ENCODE results near the gene C1orf174. TPM values are rescaled to one million over a fixed set of nuclear protein-coding genes. Genes with fewer than 3 reads are reported as not detected.

Gene C1orf174
- total RNA-seq, 2 experiments from 2014 or later = 29.4 to 31.1 TPM

GRCh38 chr1:3891329-3891865 lies 8.7 kb downstream of the C1orf174 start:
- no peak for DNase-seq
- no peaks in the 10 kb centered on the region for H3K27me3 Mint-ChIP-seq
- H3K36me3 Mint-ChIP-seq (ENCODE audit: low read depth) = peaks cover 31% of the 10 kb centered on the region
- CTCF ChIA-PET = interaction anchor here (1.3 kb wide), 1 partner anchor 10 kb away, joined by 3 read pairs; no protein-coding TSS in a partner anchor
- H3K4me3 Mint-ChIP-seq = no peak overlapping the region
- POLR2A ChIA-PET = no interaction called here
- H3K4me1 Mint-ChIP-seq = peaks cover 27% of the 10 kb centered on the region
- H3K27ac Mint-ChIP-seq = peak overlapping the region; percentile 41
- H3K9me3 Mint-ChIP-seq = no peaks in the 10 kb centered on the region

GRCh38 chr1:3890389-3891328 lies 9.4 kb downstream of the C1orf174 start:
- DNase-seq = peak; percentile 31
- H3K4me1 Mint-ChIP-seq = peaks cover 24% of the 10 kb centered on the region
- H3K27ac Mint-ChIP-seq = peak overlapping the region; percentile 73
- peaks cover 29% of the 10 kb centered on the region for H3K36me3 Mint-ChIP-seq (ENCODE audit: low read depth)
- no peaks in the 10 kb centered on the region for H3K9me3 Mint-ChIP-seq
- CTCF ChIA-PET = interaction anchor here (1.3 kb wide), 1 partner anchor 9 kb away, joined by 3 read pairs; no protein-coding TSS in a partner anchor
- H3K27me3 Mint-ChIP-seq = no peaks in the 10 kb centered on the region
- H3K4me3 Mint-ChIP-seq = peak overlapping the region; percentile 38
- POLR2A ChIA-PET = no interaction called here

- Mint-ChIP-seq H3K4me3 (peak overlapping the region; percentile 9), H3K27me3 (no peaks in the 10 kb centered on the region), H3K4me1 (peaks cover 24% of the 10 kb centered on the region), H3K27ac (peak overlapping the region; percentile 55), H3K36me3 (ENCODE audit: low read depth) (peaks cover 30% of the 10 kb centered on the region), H3K9me3 (no peaks in the 10 kb centered on the region)
- DNase-seq = no peak
- CTCF ChIA-PET = no interaction called here
- POLR2A ChIA-PET = no interaction called here
These were observed 10.1 kb downstream of the C1orf174 start for GRCh38 chr1:3889936-3890335.

GRCh38 chr1:3888301-3888700 lies 11.8 kb downstream of the C1orf174 start:
- CTCF ChIA-PET = no interaction called here
- Mint-ChIP-seq H3K27me3 (no peaks in the 10 kb centered on the region), H3K9me3 (no peaks in the 10 kb centered on the region), H3K36me3 (ENCODE audit: low read depth) (peaks cover 37% of the 10 kb centered on the region), H3K4me3 (no peak overlapping the region), H3K4me1 (peaks cover 26% of the 10 kb centered on the region), H3K27ac (no peak overlapping the region)
- no peak for DNase-seq
- POLR2A ChIA-PET = no interaction called here

GRCh38 chr1:3886691-3887090 lies 13.4 kb downstream of the C1orf174 start:
- Mint-ChIP-seq H3K27ac (no peak overlapping the region), H3K9me3 (no peaks in the 10 kb centered on the region), H3K36me3 (ENCODE audit: low read depth) (peaks cover 37% of the 10 kb centered on the region), H3K4me1 (peaks cover 24% of the 10 kb centered on the region), H3K4me3 (no peak overlapping the region), H3K27me3 (no peaks in the 10 kb centered on the region)
- DNase-seq = no peak
- ChIA-PET CTCF (interaction anchor here (1.3 kb wide), 1 partner anchor 13 kb away, joined by 3 read pairs; no protein-coding TSS in a partner anchor), POLR2A (no interaction called here)

- H3K27me3 Mint-ChIP-seq = no peaks in the 10 kb centered on the region
- H3K27ac Mint-ChIP-seq = peak overlapping the region; percentile 60
- CTCF ChIA-PET = no interaction called here
- no peak for DNase-seq
- POLR2A ChIA-PET = no interaction called here
- peaks cover 22% of the 10 kb centered on the region for H3K4me1 Mint-ChIP-seq
- peaks cover 40% of the 10 kb centered on the region for H3K36me3 Mint-ChIP-seq (ENCODE audit: low read depth)
- H3K4me3 Mint-ChIP-seq = no peak overlapping the region
- no peaks in the 10 kb centered on the region for H3K9me3 Mint-ChIP-seq
These were observed 13.9 kb downstream of the C1orf174 start for GRCh38 chr1:3886106-3886670.

GRCh38 chr1:3885611-3886010 lies 14.5 kb downstream of the C1orf174 start:
- DNase-seq = no peak
- peaks cover 18% of the 10 kb centered on the region for H3K4me1 Mint-ChIP-seq
- H3K27me3 Mint-ChIP-seq = no peaks in the 10 kb centered on the region
- H3K36me3 Mint-ChIP-seq (ENCODE audit: low read depth) = peaks cover 35% of the 10 kb centered on the region
- POLR2A ChIA-PET = no interaction called here
- no peak overlapping the region for H3K4me3 Mint-ChIP-seq
- H3K27ac Mint-ChIP-seq = no peak overlapping the region
- CTCF ChIA-PET = no interaction called here
- no peaks in the 10 kb centered on the region for H3K9me3 Mint-ChIP-seq

GRCh38 chr1:3884966-3885365 lies 15.1 kb downstream of the C1orf174 start:
- Mint-ChIP-seq H3K27ac (no peak overlapping the region), H3K36me3 (ENCODE audit: low read depth) (peaks cover 31% of the 10 kb centered on the region), H3K9me3 (no peaks in the 10 kb centered on the region), H3K4me3 (no peak overlapping the region), H3K4me1 (peaks cover 11% of the 10 kb centered on the region), H3K27me3 (no peaks in the 10 kb centered on the region)
- no peak for DNase-seq
- ChIA-PET POLR2A (no interaction called here), CTCF (interaction anchor here (1.0 to 1.9 kb wide), 2 partner anchors 15 to 19 kb away, joined by 3 to 5 read pairs; partner anchors contain the start of gene C1orf174)

- H3K27me3 Mint-ChIP-seq = no peaks in the 10 kb centered on the region
- H3K9me3 Mint-ChIP-seq = peaks cover 11% of the 10 kb centered on the region
- ChIA-PET POLR2A (no interaction called here), CTCF (interaction anchor here (0.6 to 1.9 kb wide), 2 partner anchors 17 to 107 kb away, joined by 3 to 5 read pairs; partner anchors contain the start of gene C1orf174)
- no peak overlapping the region for H3K4me3 Mint-ChIP-seq
- peaks cover 38% of the 10 kb centered on the region for H3K36me3 Mint-ChIP-seq (ENCODE audit: low read depth)
- peaks cover 5% of the 10 kb centered on the region for H3K4me1 Mint-ChIP-seq
- peak overlapping the region; percentile 75 for H3K27ac Mint-ChIP-seq
- no peak for DNase-seq
These were observed 16.7 kb downstream of the C1orf174 start for GRCh38 chr1:3883194-3883925.

GRCh38 chr1:3881193-3881480 lies 18.9 kb downstream of the C1orf174 start:
- ChIA-PET POLR2A (no interaction called here), CTCF (interaction anchor here (1.4 kb wide), 1 partner anchor 10 kb away, joined by 3 read pairs; no protein-coding TSS in a partner anchor)
- Mint-ChIP-seq H3K4me3 (no peak overlapping the region), H3K4me1 (peaks cover 5% of the 10 kb centered on the region), H3K27ac (peak overlapping the region; percentile 62), H3K27me3 (no peaks in the 10 kb centered on the region), H3K36me3 (ENCODE audit: low read depth) (peaks cover 35% of the 10 kb centered on the region), H3K9me3 (peaks cover 11% of the 10 kb centered on the region)
- no peak for DNase-seq

- CTCF ChIA-PET = no interaction called here
These were observed 19.5 kb downstream of the C1orf174 start for GRCh38 chr1:3880429-3881192.

GRCh38 chr1:3879787-3880428 lies 20.2 kb downstream of the C1orf174 start:
- DNase-seq = no peak
- Mint-ChIP-seq H3K36me3 (ENCODE audit: low read depth) (peaks cover 43% of the 10 kb centered on the region), H3K27me3 (no peaks in the 10 kb centered on the region), H3K4me3 (no peak overlapping the region), H3K4me1 (peaks cover 5% of the 10 kb centered on the region), H3K27ac (peak overlapping the region; percentile 9), H3K9me3 (peaks cover 13% of the 10 kb centered on the region)
- ChIA-PET CTCF (no interaction called here), POLR2A (no interaction called here)

More at GRCh38 chr1:3880429-3881192, 19.5 kb downstream of the C1orf174 start:
- Mint-ChIP-seq H3K27ac (no peak overlapping the region), H3K4me3 (no peak overlapping the region), H3K36me3 (ENCODE audit: low read depth) (peaks cover 38% of the 10 kb centered on the region), H3K4me1 (peaks cover 5% of the 10 kb centered on the region), H3K27me3 (no peaks in the 10 kb centered on the region), H3K9me3 (peaks cover 11% of the 10 kb centered on the region)
- no peak for DNase-seq
- POLR2A ChIA-PET = no interaction called here
